Measurements from ENCODE around the gene FGGY.

- TF ChIP-seq CTCF (tag by site-specific recombination; IDR thresholded peaks at IDR 0.05): peak; percentile 52; the same call in 1 of the 2 replicates
- TF ChIP-seq ZNF140 (tag by site-specific recombination; IDR thresholded peaks at IDR 0.05): no peak
- TF ChIP-seq ZNF175 (tag by site-specific recombination; IDR thresholded peaks at IDR 0.05): no peak
- no peak for TF ChIP-seq SP2 (tag by site-specific recombination; IDR thresholded peaks at IDR 0.05)
- TF ChIP-seq PATZ1 (tag by site-specific recombination; IDR thresholded peaks at IDR 0.05): no peak
- no peak for TF ChIP-seq ZNF785 (tag by site-specific recombination; IDR thresholded peaks at IDR 0.05)
- no peak for TF ChIP-seq ZNF18 (tag by site-specific recombination; IDR thresholded peaks at IDR 0.05)
Measured at GRCh38 chr1:59699227-59699847, 402.4 kb downstream of the FGGY start.

All from HEK293 (cell line).